Type B pancreatic cell (in vitro differentiated cells): ENCODE measurements around the gene CD2BP2. TPM values are rescaled to one million over a fixed set of nuclear protein-coding genes. Genes with fewer than 3 reads are reported as not detected.

Source experiments
- DNase-seq: peaks from one replicate; pipeline ENCODE4 v3.0.0; 2021; ENCODE audit warnings: mixed read lengths; ENCODE audit not compliant: unreplicated experiment; ENCODE audit errors: extremely low spot score
- H3K27ac Mint-ChIP-seq: 2 replicates; pipeline ENCODE4 v1.8.0; 2021; ENCODE audit warnings: mild to moderate bottlenecking, mixed read lengths
- H3K27me3 Mint-ChIP-seq: 2 replicates; pipeline ENCODE4 v1.8.0; 2021; ENCODE audit warnings: mixed read lengths
- H3K36me3 Mint-ChIP-seq: 2 replicates; pipeline ENCODE4 v1.8.0; 2021; ENCODE audit warnings: mixed read lengths
- H3K4me1 Mint-ChIP-seq: one replicate; pipeline ENCODE4 v1.8.0; 2021; ENCODE audit warnings: mixed read lengths; ENCODE audit not compliant: unreplicated experiment
- H3K4me3 Mint-ChIP-seq: 2 replicates; pipeline ENCODE4 v1.8.0; 2021; ENCODE audit warnings: mild to moderate bottlenecking, mixed read lengths
- H3K9me3 Mint-ChIP-seq: 2 replicates; pipeline ENCODE4 v1.8.0; 2021; ENCODE audit warnings: mixed read lengths
- total RNA-seq: library from RNA; stranded (reverse); gene quantifications from 2 replicates; pipeline ENCODE4 v1.2.1, GENCODE V29; 2021; ENCODE audit warnings: low replicate concordance
- TF ChIP-seq, protein P1 (sequence below): fragments of 200-600 bp; sonication (generic); conservative IDR thresholded peaks from 2 replicates; pipeline ENCODE4 v1.5.0; 2021; ENCODE audit warnings: antibody characterized with exemption, mild to moderate bottlenecking

The CD2BP2 gene
- total RNA-seq, 1 donor from 2014 or later: 64.6 TPM

GRCh38 chr16:30356401-30357084 lies 1.4 kb upstream of the CD2BP2 start:
- Mint-ChIP-seq H3K36me3 (peaks cover 8% of the 10 kb centered on the region), H3K9me3 (no peaks in the 10 kb centered on the region), H3K27ac (peak overlapping the region; percentile 99), H3K4me1 (peaks cover 11% of the 10 kb centered on the region), H3K4me3 (peak overlapping the region; percentile 94), H3K27me3 (no peaks in the 10 kb centered on the region)
- DNase-seq: no peak
- TF ChIP-seq, protein P1, sequence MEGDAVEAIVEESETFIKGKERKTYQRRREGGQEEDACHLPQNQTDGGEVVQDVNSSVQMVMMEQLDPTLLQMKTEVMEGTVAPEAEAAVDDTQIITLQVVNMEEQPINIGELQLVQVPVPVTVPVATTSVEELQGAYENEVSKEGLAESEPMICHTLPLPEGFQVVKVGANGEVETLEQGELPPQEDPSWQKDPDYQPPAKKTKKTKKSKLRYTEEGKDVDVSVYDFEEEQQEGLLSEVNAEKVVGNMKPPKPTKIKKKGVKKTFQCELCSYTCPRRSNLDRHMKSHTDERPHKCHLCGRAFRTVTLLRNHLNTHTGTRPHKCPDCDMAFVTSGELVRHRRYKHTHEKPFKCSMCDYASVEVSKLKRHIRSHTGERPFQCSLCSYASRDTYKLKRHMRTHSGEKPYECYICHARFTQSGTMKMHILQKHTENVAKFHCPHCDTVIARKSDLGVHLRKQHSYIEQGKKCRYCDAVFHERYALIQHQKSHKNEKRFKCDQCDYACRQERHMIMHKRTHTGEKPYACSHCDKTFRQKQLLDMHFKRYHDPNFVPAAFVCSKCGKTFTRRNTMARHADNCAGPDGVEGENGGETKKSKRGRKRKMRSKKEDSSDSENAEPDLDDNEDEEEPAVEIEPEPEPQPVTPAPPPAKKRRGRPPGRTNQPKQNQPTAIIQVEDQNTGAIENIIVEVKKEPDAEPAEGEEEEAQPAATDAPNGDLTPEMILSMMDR: no peak

- Mint-ChIP-seq H3K4me1 (peaks cover 11% of the 10 kb centered on the region), H3K9me3 (no peaks in the 10 kb centered on the region), H3K27me3 (no peaks in the 10 kb centered on the region), H3K27ac (peak overlapping the region; percentile 99), H3K4me3 (peak overlapping the region; percentile 94), H3K36me3 (peaks cover 8% of the 10 kb centered on the region)
- TF ChIP-seq, protein P1: no peak
- no peak for DNase-seq
Observed at GRCh38 chr16:30355954-30356308, 823 bp upstream of the CD2BP2 start.

GRCh38 chr16:30354423-30355143 lies 525 bp downstream of the CD2BP2 start:
- H3K4me1 Mint-ChIP-seq: peaks cover 11% of the 10 kb centered on the region
- H3K36me3 Mint-ChIP-seq: peaks cover 10% of the 10 kb centered on the region
- H3K27ac Mint-ChIP-seq: peak overlapping the region; percentile 99
- no peak for DNase-seq
- no peaks in the 10 kb centered on the region for H3K27me3 Mint-ChIP-seq
- peak overlapping the region; percentile 94 for H3K4me3 Mint-ChIP-seq
- H3K9me3 Mint-ChIP-seq: no peaks in the 10 kb centered on the region
- TF ChIP-seq, protein P1: no peak

GRCh38 chr16:30353438-30354129 lies 1.5 kb downstream of the CD2BP2 start:
- peaks cover 11% of the 10 kb centered on the region for H3K36me3 Mint-ChIP-seq
- no peak for DNase-seq
- TF ChIP-seq, protein P1: no peak
- H3K4me1 Mint-ChIP-seq: peaks cover 11% of the 10 kb centered on the region
- H3K9me3 Mint-ChIP-seq: no peaks in the 10 kb centered on the region
- no peak overlapping the region for H3K27ac Mint-ChIP-seq
- H3K4me3 Mint-ChIP-seq: peak overlapping the region; percentile 94
- no peaks in the 10 kb centered on the region for H3K27me3 Mint-ChIP-seq

GRCh38 chr16:30352488-30353401 lies 2.4 kb downstream of the CD2BP2 start:
- H3K36me3 Mint-ChIP-seq: peaks cover 11% of the 10 kb centered on the region
- peaks cover 11% of the 10 kb centered on the region for H3K4me1 Mint-ChIP-seq
- H3K4me3 Mint-ChIP-seq: peak overlapping the region; percentile 65
- no peaks in the 10 kb centered on the region for H3K9me3 Mint-ChIP-seq
- no peaks in the 10 kb centered on the region for H3K27me3 Mint-ChIP-seq
- no peak for DNase-seq
- TF ChIP-seq, protein P1: peak; percentile 63
- H3K27ac Mint-ChIP-seq: peak overlapping the region; percentile 61
